HT1080 (cell line): ENCODE results near the gene STKLD1. TPM values are rescaled to one million over a fixed set of nuclear protein-coding genes. Genes with fewer than 3 reads are reported as not detected.
A peak's percentile ranks its signal among the peaks of the same experiment; 100 is the strongest.
"Not testable (repeated sequence)": the region's sequence is repeated elsewhere in the genome, so short reads cannot be mapped to it uniquely, and the experiment has no call there.

Experiments
- DNase-seq: peaks from one replicate; pipeline ENCODE4 v3.0.0-alpha.2; 2015; ENCODE audit warnings: low read depth
- polyA plus RNA-seq, 2 experiments: library from polyadenylated mRNA; depleted of rRNA; stranded (reverse); fragments of >200 nt; gene quantifications; 2 replicates each; pipeline ENCODE4 v1.2.3, GENCODE V29; 2015
- total RNA-seq: library from RNA; depleted of rRNA; stranded (reverse); fragments of >200 nt; shearing (Covaris generic); gene quantifications from 2 replicates; pipeline ENCODE4 v1.2.3, GENCODE V29; 2014; rRNA removed

STKLD1 gene
- total RNA-seq: not detected in 2 replicates
- 0.33 and 0.48 TPM in 2 replicates for polyA plus RNA-seq (2015; cell fraction: cytosol; rRNA removed)
- polyA plus RNA-seq (2015; cell fraction: nucleus; rRNA removed): 0.18 and 0.20 TPM in 2 replicates

DNA sequence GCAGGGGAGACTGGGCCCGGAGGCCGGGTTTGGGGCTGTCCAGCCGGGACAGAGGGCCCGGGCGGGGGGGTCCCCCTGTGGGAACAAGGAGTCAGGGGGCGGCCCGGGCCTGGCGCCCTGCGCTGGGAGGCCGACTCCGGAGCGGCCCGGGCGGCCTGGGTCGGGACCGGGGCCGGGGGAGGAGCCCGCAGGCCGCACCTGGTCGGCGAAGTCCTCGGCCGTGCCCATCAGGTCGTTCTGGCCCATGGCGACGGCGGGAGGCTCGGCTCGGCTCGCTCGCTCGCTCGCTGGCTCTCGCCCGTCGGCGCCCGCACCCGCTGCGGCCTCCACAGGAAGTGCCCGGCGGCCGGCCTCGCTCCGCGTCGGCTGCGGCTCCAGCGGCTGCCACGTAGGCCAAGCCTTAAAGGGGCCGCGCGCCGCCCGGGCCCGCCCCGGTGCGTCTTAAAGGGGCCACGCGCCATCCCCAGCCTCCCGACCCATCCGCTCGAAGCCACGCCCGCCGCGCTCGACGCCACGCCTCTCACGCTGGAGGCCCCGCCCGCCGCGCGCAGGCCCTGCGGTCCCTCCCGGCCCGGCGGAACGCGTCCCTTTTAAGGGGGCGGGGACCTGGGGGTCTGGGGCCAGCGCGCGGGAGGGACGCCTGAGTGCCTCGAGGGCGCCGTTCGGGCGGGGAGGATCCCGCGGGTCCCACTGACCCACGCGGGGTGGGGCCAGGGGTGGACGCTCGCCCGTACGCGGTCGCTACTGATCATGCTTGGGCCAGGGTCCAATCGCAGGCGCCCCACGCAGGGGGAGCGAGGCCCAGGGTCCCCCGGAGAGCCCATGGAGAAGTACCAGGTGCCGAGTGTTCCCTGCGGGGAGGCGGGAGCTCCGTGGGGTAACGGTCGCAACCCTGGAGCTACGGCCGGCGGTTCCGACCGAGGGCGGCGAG is at the start of gene STKLD1, which contains the start of gene SURF4:
TSS of gene STKLD1 (plus strand) at position 643 of the 931 bp plus-strand sequence. CDS start at position 751, 108 bp downstream.
TSS of gene SURF4 (minus strand) at position 337 of the 931 bp plus-strand sequence. CDS start at position 246, 91 bp downstream.
- DNase-seq: peak; percentile 94

DNA sequence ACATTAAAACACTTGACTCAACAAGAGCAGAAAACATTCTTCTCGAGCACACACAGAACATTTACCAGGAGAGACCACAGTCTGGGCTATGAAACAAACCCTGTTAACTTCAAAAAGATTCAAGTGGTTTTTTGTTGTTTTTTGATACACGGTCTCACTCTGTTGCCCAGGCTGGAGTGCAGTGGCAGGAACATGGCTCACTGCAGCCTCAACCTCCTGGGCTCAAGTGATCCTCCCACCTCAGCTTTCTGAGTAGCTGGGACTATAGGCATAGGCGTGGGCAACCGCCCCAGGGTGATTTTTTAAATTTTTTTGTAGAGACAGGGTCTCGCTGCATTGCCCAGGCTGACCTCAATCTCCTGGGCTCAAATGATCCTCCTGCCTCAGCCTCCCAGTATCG is 49.1 kb upstream of the STKLD1 start:
- DNase-seq: not testable (repeated sequence)

DNA sequence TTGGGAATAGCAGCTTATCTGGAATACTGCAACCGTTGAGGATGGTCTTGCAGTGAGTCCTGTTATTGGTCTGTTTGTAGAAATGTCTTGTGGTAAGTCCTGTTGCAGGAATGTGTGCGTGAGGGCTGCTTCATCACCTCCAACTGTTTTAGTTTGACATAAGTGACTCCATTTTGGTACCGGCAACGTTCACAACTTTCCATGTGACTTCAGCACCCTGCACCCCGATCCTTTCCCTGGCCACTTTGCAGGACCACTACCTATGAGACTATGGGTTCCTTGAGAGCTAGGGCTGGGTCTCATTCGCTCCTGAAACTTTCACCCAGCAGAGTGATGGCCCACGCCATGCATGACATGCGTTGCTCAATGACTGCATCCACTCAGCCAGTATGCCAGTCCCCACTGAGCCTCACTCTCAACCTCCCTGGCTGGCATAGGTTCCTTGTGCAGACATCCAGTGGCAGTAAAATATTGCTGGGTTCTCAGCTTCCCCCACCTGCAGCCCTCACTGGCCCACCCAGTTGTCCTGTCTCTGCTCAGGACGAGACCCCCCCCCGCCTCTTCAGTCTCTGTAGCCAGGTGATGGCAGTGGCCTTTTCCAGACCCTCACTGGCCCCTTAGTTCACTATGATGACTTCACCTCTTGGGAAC is 48.2 kb upstream of the STKLD1 start:
- DNase-seq: no peak

DNA sequence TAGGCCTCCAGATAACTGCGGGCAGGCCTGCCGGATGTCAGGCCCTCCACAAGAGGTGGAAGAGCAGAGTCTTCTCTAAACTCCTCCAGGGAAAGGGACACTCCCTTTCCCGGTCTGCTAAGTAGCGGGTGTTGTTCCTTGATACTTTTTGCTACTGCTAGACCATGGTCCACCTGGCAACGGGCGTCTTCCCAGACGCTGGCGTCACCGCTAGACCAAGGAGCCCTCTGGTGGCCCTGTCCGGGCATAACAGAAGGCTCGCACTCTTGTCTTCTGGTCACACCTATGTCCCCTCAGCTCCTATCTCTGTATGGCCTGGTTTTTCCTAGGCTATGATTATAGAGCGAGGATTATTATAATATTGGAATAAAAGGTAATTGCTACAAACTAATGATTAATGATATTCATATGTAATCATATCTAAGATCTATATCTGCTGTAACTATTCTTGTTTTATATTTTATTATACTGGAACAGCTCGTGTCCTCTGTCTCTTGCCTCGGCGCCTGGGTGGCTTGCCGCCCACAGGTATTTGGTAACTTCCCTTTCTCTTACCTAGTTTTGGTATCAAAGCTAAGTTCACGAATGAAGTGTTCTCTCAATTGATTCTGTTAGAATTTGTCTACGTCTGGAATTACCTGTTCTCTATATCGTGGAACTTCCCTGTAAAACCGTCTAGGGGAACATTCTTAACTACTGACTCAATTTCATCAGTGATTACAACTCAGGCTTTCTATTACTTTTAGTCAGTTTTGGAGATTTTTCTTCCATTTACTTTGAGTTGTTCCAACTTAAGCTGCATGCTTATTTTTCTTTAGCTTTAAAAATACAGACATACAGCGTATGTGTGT is 46.6 kb upstream of the STKLD1 start:
- DNase-seq: peak; percentile 44

DNA sequence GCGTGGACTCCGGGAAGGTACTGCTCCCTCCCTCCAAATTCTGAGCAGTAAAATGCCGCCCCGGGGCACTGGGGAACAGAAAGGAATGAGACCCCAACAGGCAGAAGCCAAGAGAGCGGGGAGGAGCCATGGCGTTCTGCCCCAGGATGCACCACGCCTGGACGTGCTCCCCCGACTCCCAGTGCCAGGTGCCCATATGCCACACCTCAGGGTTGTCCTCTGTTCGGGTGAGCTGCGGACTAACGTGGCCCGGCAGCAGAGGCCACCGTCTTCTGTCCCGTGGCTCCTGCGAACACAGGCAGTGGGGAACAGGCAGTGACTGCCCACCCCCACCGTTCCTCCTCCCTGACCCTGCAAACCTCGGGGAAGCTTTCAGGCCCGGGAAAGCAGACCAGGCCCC is 44.9 kb upstream of the STKLD1 start:
- no peak for DNase-seq

DNA sequence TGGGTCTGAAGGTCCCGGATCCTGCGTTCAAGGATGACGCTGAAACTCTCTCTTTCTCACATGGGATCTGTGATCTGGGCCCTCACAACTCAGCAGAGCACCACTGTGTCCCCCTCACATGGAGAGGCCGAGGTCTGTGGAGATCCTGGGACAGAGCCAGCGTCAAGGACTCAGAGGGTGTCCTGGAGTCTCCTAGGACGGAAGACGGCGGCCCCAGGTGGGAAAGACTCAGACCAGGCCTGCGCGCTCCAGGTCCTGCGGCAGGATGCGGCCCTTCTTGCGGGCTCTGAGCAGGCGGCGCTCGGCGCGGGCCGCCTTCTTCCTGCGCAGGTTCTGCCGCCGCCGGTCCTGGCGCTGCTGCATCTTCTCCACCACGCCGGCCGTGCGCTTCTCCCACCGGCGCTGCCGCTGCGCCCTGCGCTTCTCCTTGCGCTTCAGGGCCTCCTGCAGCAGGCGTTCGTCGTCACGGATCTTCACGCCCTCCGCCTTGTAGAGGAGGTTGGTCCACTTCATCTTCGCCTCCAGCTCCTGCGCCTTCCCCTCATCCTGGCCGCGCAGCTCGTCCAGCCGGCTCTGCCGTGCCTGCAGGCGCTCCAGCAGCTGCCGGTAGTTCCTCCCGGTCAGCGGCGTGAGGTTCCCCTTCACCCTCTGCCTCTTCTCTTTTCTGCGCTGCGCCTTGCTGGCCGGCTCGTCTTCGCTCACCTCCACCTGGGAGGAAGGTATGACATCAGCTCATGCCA is 44.4 kb upstream of the STKLD1 start:
- no peak for DNase-seq

DNA sequence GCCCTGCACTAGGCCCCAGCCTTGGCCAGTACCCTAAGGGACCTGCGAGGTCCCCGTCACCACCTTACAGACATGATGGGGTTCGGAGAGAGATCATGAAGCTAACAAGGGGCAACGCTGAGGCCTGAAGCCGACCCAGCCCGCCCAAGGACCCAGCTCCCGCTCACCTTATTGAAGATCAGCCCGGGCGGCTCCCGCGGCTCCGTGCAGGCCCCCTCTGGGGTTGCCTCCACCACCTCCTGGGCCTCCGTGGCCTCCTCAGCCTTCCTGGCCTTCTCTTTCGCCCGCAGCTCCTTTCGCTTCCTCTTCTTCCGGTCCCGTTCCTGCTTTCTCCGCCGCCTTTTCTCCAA is 43.8 kb upstream of the STKLD1 start:
- DNase-seq: no peak

DNA sequence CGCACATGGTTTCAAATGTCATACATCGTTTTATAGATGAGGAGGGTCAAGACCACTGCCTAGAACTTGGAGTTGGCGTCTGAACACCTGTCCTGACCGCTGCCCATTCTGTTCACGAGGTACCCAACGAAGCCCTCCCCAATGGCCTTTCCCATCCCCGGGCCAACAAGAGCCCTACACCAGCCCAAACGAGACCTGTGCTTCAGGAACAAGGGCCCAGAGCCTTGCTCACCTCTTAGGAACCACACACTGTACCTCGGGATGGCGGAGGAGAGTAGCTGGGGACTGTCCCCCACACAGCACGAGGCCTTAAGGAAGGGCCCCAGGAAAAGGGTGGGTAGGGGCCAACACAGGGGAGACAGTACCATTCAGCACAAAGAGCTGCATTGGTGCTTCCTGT is 43.2 kb upstream of the STKLD1 start:
- DNase-seq: no peak

DNA sequence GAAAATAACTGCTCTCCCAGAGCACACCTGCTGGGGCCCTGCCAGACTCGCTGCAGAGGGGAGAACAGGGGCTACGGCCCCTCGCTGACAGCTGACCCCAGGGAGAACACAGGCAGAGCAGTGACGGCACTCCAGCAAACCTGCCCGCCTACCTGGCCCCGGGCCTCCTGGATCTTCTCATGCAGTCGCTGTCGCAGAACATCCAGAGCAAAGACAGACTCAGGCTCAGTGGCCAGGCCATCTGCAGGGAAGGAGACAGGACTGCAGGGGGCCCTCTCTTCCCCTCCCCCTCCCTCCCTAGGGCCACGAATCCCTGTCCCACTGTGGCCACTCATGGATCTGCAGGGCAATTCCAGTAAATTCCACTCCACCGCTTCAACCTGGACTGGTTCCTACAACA is 42.6 kb upstream of the STKLD1 start:
- DNase-seq: no peak

DNA sequence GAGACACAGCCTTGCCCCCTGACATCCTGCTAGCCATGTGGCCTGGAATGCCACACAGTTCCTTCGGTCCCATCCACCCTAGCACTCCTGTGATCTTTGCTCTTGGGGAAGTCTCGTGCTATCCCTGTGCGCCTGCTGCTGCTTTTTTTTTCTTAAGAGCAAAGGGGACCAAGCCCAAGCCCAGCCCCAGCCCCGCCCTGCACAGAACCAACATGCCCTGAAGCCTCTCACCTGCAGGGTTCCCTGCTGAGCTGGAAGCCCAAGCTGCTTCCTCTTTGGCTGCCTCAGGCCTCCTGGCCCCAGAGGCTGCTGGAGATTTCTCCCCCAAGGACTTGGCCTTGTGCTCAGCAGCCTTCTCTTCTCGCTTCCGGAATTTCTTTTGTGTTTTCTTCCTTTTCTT is 42.0 kb upstream of the STKLD1 start:
- DNase-seq: no peak

DNA sequence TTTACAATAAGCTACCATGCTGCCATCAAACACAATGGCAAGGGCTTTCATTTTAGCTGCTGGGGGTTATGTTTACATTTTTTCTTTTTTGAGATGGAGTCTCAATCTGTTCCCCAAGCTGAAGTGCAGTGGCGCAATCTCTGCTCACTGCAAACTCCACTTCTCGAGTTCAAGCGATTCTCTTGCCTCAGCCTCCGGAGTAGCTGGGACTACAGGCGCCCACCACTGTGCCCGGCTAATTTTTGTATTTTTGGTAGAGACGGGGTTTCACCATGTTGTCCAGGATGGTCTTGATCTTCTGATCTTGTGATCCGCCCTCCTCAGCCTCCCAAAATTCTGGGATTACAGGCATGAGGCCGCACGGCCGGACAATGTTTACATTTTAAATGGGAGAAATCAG is 41.3 kb upstream of the STKLD1 start:
- DNase-seq: not testable (repeated sequence)

DNA sequence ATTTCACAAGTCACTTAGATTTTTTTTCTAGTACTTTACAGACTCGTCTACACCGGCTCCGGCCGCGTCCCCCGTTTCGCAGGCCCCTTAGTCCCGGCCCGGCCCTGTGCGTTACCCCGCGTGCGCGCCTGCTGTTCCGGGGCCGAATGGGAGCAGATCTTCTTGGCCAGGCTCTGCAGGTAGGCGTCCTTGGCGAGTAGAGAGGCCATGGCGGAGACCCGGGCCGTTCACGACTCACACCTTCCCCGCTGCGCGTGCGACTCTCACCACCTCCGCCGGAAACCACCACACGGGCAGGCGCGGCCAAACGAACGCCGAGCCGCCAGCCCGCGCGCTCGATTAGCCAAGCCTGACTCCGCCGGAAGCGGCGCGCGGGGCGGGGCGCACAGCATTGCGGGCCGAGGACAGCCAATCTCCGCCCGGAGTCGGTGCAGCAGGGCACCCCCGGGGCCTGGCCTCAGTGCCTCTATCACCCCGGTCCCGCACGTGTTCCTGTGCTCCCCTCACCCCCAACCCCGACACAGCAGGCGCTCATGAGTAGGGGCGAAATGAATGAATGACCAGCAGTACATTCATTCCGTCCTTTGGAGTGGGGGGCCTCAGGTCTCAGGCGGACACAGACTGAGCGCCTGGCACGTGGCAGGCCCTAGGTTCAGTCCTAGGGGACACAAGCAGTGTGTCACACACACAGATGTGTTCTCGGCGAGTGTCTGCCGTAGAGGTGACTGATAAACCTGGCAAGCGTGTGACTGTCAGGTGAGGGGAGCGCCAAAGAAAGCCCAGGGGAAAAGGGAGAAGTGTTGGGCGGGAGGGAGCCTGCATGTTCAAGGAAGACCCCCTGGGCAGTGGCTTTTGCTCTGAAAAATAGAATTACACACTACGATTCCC is 40.0 kb upstream of the STKLD1 start, which contains the start of gene SURF6:
TSS of gene SURF6 (minus strand) at position 265 of the 888 bp plus-strand sequence. CDS start at position 209, 56 bp downstream.
- DNase-seq: peak; percentile 91

DNA sequence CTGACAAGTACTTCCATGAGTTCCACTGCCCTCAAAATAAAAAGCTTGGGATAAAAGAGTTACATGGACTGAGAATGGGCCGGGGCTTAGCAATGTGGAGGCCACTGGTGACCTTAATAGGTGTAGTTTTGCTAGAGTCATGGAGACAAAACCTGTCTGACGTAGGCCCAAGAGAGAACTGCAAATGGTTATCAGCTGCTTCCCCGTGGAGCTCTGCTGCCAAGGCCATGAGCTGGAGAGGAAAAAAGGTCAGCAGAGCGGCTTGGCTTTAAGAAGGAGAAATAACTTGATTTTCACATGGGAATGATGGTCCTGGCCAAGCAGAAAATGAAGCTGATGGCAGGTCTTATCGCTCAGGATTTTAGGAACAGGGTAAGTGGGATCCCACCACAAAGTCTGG is 36.5 kb upstream of the STKLD1 start:
- DNase-seq: no peak

DNA sequence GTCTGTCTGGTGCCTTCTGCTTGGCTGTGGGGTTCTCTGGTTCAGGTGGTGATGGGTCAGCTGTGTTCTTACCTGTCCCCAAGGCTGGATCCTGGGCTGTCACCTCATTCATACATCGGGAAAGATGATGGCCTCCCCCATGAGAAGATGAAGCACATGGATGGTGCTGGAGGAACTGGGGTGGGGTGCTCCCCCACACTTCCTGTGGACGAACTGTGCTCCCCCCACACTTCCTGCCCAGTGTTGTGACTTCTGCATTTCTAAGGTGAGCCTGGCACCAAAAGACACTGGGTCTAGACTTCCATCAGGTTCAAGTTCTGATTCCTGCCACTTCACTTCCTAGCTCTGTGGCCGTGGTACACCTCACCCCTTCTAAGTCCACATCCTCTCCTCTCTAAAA is 35.9 kb upstream of the STKLD1 start:
- no peak for DNase-seq

DNA sequence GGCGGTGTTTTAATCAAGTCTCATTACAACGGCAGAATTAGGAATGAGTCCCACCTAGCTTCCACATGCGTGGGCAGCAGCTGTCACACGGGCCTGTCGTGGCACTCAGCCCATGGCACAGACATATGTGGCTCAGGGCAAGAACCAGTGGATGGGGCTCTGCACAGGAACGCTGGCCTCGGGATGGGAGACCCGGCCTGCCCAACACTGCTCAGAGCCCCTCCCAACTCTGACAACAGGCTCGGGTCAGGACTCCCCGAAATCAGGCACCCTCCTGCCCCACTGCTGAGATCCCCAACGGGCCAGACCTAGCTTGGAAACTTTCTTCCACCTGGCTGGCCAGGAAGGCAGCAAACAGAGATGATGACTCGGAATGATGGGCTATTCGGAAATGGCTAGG is 35.2 kb upstream of the STKLD1 start:
- no peak for DNase-seq

DNA sequence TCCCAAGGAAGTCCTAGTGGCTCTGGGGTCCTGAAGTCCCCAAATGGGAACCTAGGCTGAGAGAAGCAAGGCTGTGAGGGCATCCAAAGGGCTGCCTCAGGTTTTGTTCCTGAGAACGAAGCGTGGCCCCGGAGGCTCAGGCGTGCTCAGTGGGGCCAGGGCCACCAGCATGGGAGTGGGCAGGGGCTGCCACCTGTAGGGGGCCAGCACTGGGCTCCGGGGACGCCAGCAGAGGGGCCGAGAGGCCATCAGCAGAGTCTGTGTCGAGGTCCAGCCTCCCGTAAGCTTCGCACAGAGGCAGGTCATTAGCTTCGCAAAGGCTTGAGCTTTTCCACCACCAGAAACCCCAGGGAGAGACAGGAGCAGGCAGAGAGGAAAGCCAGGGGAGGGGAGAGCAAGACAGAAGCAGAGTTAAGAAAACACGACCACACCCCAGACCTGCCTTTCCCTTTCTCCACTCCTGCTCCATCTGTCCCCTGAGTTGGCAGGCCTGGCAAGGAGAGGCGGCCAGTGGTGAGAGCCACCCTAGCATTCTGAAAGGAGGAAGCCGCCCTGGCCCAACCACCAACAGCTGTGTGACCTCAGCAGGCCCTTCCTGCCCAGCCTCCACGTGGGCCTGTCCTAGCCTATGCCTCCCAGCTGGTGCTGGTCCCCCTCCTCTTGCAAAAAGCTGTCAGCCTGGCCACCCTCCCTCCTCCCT is 34.6 kb upstream of the STKLD1 start:
- DNase-seq: no peak

DNA sequence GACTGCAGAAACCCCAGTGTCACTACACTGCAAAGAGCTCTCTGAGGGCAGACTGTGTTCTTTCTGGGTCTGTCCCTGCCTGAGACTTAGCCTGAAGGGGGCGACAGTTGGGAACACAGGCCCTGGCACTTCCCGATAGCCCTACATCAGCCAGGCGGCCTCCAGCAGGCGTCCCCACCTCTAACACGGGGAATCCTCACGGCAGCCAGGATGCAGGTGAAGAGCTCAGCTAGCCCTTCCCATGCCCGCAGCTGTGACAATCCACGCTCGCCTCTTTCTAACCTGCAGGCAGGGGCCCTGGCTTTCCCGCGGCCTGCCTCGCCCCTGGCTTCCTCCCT is 34.1 kb upstream of the STKLD1 start:
- no peak for DNase-seq

DNA sequence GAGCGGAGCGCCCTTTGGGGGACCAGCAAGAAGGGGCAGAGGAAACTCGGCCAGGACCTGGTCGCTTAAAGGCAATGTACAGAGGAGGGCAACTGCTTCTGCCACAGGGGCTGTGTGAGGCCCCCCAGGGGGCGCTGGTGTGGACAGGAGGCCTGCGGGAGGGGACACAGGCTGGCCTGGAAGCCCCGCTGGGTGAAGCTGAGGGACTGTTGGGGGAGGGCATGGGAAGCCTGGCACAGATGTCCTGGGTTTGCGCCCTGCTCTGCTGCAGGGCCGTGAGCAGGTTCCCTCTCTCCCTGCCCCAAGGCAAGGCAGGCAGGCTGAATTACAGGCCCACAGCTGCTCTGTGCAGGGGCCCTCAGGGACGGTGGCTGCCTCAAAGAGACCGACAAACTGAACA is 33.6 kb upstream of the STKLD1 start:
- DNase-seq: no peak

DNA sequence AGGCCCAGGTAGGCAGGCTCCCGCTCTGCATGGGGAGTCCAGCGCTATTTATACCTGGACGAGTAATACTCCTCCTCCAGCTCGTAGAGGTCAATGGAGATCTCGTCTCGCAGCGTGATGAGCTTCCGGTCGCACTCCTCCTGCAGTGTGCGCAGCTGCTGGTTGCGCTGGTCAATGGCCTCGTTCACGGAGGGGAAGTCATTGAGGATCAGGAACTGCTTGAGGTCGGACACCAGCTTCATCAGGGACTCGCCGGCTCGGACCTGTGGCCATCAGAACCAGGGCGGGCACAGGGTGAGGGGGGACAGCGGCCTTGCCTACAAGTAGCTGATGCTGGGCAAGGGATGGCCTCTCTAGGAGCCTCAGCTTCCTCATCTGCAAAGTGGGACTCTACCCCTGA is 32.1 kb upstream of the STKLD1 start:
- DNase-seq: no peak
